GM23338 (cell line): Measurements from ENCODE around the gene XRRA1. TPM values are rescaled to one million over a fixed set of nuclear protein-coding genes. Genes with fewer than 3 reads are reported as not detected.

ENCODE experiments used
- ATAC-seq: fragments of 200-7000 bp; cut with Tn5 transposase; 3 replicates; pipeline ENCODE4 v1.9.1; 2020
- DNase-seq: peaks from one replicate; pipeline ENCODE4 v3.0.0-alpha.2; 2015; ENCODE audit warnings: low spot score
- H2AFZ ChIP-seq: fragments of 200-600 bp; sonication (generic); 2 replicates; pipeline ENCODE4 v1.8.0; 2016; ENCODE audit warnings: antibody characterized with exemption, mild to moderate bottlenecking, moderate library complexity
- H3F3A ChIP-seq: fragments of 200-600 bp; sonication (generic); replicated peaks from 2 replicates; pipeline ENCODE4 v1.8.0; 2017; ENCODE audit warnings: antibody characterized with exemption, mixed run types, low read depth
- H3K27ac ChIP-seq: fragments of 200-600 bp; sonication (generic); 2 replicates; pipeline ENCODE4 v1.6.1; 2016; ENCODE audit warnings: low read depth
- H3K27me3 ChIP-seq: fragments of 200-600 bp; sonication (generic); 2 replicates; pipeline ENCODE4 v1.8.0; 2016; ENCODE audit warnings: mild to moderate bottlenecking, mixed run types, moderate library complexity; ENCODE audit not compliant: insufficient read depth
- H3K36me3 ChIP-seq: fragments of 200-600 bp; sonication (generic); 2 replicates; pipeline ENCODE4 v1.8.0; 2016; ENCODE audit warnings: mild to moderate bottlenecking; ENCODE audit not compliant: insufficient read depth
- H3K4me1 ChIP-seq: fragments of 200-600 bp; sonication (generic); 2 replicates; pipeline ENCODE4 v1.8.0; 2016; ENCODE audit warnings: mild to moderate bottlenecking, moderate library complexity; ENCODE audit not compliant: insufficient read depth
- H3K4me2 ChIP-seq: fragments of 200-600 bp; sonication (generic); 2 replicates; pipeline ENCODE4 v1.7.1; 2017; ENCODE audit warnings: mixed run types
- H3K4me3 ChIP-seq: fragments of 200-600 bp; sonication (generic); 2 replicates; pipeline ENCODE4 v1.6.1; 2016; ENCODE audit warnings: mixed run types
- H3K79me2 ChIP-seq: fragments of 200-600 bp; sonication (generic); replicated peaks from 2 replicates; pipeline ENCODE4 v1.8.0; 2017; ENCODE audit warnings: mild to moderate bottlenecking; ENCODE audit not compliant: insufficient read depth
- H3K9me2 ChIP-seq: fragments of 200-600 bp; sonication (generic); 2 replicates; pipeline ENCODE4 v1.8.0; 2017; ENCODE audit not compliant: insufficient read depth
- H4K20me1 ChIP-seq: fragments of 200-600 bp; sonication (generic); replicated peaks from 2 replicates; pipeline ENCODE4 v1.8.0; 2017; ENCODE audit warnings: mild to moderate bottlenecking; ENCODE audit not compliant: insufficient read depth
- H3K27ac Mint-ChIP-seq: 2 replicates; pipeline ENCODE4 v1.8.0; 2020; ENCODE audit warnings: inconsistent platforms, mild to moderate bottlenecking, moderate library complexity, mixed read lengths
- H3K27me3 Mint-ChIP-seq: 3 replicates; pipeline ENCODE4 v1.8.0; 2022; ENCODE audit warnings: low read depth, mild to moderate bottlenecking, moderate library complexity, mixed read lengths, inconsistent platforms; ENCODE audit not compliant: insufficient read depth, poor library complexity
- H3K36me3 Mint-ChIP-seq: 3 replicates; pipeline ENCODE4 v1.8.0; 2021; ENCODE audit warnings: low read depth, mild to moderate bottlenecking, inconsistent platforms, moderate library complexity, mixed read lengths
- H3K4me1 Mint-ChIP-seq: 3 replicates; pipeline ENCODE4 v1.8.0; 2020; ENCODE audit warnings: mild to moderate bottlenecking, inconsistent platforms, mixed read lengths
- H3K4me3 Mint-ChIP-seq: 3 replicates; pipeline ENCODE4 v1.8.0; 2021; ENCODE audit warnings: moderate library complexity, mild to moderate bottlenecking, inconsistent platforms, mixed read lengths
- H3K9me3 Mint-ChIP-seq: 3 replicates; pipeline ENCODE4 v1.8.0; 2020; ENCODE audit warnings: moderate library complexity, mild to moderate bottlenecking, inconsistent platforms, mixed read lengths
- CREB1 ChIP-seq: fragments of 250-450 bp; sonication (Bioruptor Pico); IDR thresholded peaks from 2 replicates; pipeline ENCODE4 v1.5.0; 2020; ENCODE audit warnings: low read depth, mild to moderate bottlenecking, moderate library complexity
- EZH2 ChIP-seq: fragments of 200-600 bp; sonication (generic); IDR thresholded peaks from one replicate; pipeline ENCODE4 v1.8.0; 2017; ENCODE audit warnings: antibody characterized with exemption, mild to moderate bottlenecking, low read depth; ENCODE audit not compliant: unreplicated experiment
- EZH2phosphoT487 ChIP-seq: fragments of 200-600 bp; sonication (generic); IDR thresholded peaks from one replicate; pipeline ENCODE4 v1.8.1; 2018; ENCODE audit warnings: antibody characterized with exemption; ENCODE audit not compliant: unreplicated experiment
- POLR2AphosphoS5 ChIP-seq: IDR thresholded peaks from 2 replicates; pipeline ENCODE4 v1.6.1; 2016; ENCODE audit warnings: antibody characterized with exemption, low read depth
- STAT1 ChIP-seq: IDR thresholded peaks from one replicate; pipeline ENCODE4 v1.6.1; 2016; ENCODE audit warnings: antibody characterized with exemption; ENCODE audit not compliant: unreplicated experiment
- ZNF114 ChIP-seq: fragments of 250-450 bp; sonication (Bioruptor Pico); IDR thresholded peaks from 2 replicates; pipeline ENCODE4 v1.5.0; 2020; ENCODE audit warnings: mild to moderate bottlenecking, moderate library complexity
- ZNF331 ChIP-seq: fragments of 250-450 bp; sonication (Bioruptor Pico); IDR thresholded peaks from 2 replicates; pipeline ENCODE4 v1.5.0; 2020; ENCODE audit warnings: low read depth, mild to moderate bottlenecking, moderate library complexity
- polyA plus RNA-seq: library from polyadenylated mRNA; unstranded; fragments of >200 nt; fragmentation: Nextera tagmentation; extraction: Ambion mirVana; gene quantifications from 2 replicates; pipeline ENCODE4 v1.2.1, GENCODE V29; 2016
- total RNA-seq: library from RNA; depleted of rRNA; stranded (reverse); fragments of >200 nt; shearing (Covaris generic); gene quantifications from 2 replicates; pipeline ENCODE4 v1.2.3, GENCODE V29; 2014
- TF ChIP-seq, protein P1 (sequence below): IDR thresholded peaks from one replicate; pipeline ENCODE4 v1.6.1; 2018; ENCODE audit warnings: antibody characterized with exemption; ENCODE audit not compliant: unreplicated experiment
- TF ChIP-seq, protein P2 (sequence below): fragments of 250-450 bp; sonication (Bioruptor Pico); IDR thresholded peaks from 2 replicates; pipeline ENCODE4 v1.5.0; 2020; ENCODE audit warnings: mild to moderate bottlenecking, moderate library complexity
- TF ChIP-seq, protein P3 (sequence below): IDR thresholded peaks from 2 replicates; pipeline ENCODE4 v1.6.1; 2016; ENCODE audit warnings: antibody characterized with exemption
- TF ChIP-seq, protein P4 (sequence below), 2 experiments: fragments of 200-600 bp in 1 of 2; sonication (generic) in 1 of 2; conservative IDR thresholded peaks; 2 replicates each; pipeline versions ENCODE4 v1.5.1 to v1.6.1; 2016 to 2017; ENCODE audit warnings: antibody characterized with exemption in 2 of 2, low read depth in 2 of 2, mild to moderate bottlenecking in 2 of 2, moderate library complexity in 1 of 2

XRRA1 gene
- total and polyA plus RNA-seq, 2 experiments from 2014 or later, result 4.9 to 5.4 TPM

DNA sequence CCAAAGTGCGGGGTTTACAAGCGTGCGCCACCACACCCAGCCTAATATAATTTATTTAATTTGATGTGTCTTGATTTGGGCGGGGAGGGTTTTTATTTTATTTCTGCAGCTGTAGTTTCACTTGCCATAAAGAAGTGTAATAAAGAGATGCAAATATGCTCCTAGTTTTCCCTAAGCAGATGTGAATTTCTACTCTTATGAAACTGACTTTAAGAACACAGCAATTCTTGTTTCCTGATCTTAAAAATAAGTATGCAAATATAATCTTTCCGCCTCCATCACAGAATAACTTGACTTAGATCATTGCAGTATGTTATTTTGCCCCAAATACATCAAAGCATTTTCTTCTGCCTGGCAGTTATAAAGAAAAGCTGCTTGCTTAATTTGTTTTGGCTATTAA lies 4.6 kb upstream of the XRRA1 start:
- DNase-seq (no peak), ATAC-seq (no peak)
- Mint-ChIP-seq H3K9me3 (no peaks in the 10 kb centered on the region), H3K36me3 (no peaks in the 10 kb centered on the region; the same call in 2 of the 3 replicates), H3K27me3 (peaks cover 6% of the 10 kb centered on the region), H3K4me1 (peaks cover 8% of the 10 kb centered on the region; the same call in 2 of the 3 replicates), H3K4me3 (no peak overlapping the region), H3K27ac (no peak overlapping the region)
- Histone ChIP-seq H4K20me1 (peaks cover 36% of the 10 kb centered on the region), H3K4me1 (peaks cover 12% of the 10 kb centered on the region; the same call in 1 of the 2 replicates), H3K79me2 (peaks cover 90% of the 10 kb centered on the region), H3K36me3 (0 out of 2 replicates have a peak, but pooled peaks cover 2% of the 10 kb centered on the region), H3K4me2 (no peak overlapping the region), H2AFZ (no peak overlapping the region), H3K27ac (no peak overlapping the region), H3K9me2 (no peaks in the 10 kb centered on the region), H3F3A (no peaks in the 10 kb centered on the region), H3K4me3 (no peak overlapping the region), H3K27me3 (no peaks in the 10 kb centered on the region)
- TF ChIP-seq, protein P1, sequence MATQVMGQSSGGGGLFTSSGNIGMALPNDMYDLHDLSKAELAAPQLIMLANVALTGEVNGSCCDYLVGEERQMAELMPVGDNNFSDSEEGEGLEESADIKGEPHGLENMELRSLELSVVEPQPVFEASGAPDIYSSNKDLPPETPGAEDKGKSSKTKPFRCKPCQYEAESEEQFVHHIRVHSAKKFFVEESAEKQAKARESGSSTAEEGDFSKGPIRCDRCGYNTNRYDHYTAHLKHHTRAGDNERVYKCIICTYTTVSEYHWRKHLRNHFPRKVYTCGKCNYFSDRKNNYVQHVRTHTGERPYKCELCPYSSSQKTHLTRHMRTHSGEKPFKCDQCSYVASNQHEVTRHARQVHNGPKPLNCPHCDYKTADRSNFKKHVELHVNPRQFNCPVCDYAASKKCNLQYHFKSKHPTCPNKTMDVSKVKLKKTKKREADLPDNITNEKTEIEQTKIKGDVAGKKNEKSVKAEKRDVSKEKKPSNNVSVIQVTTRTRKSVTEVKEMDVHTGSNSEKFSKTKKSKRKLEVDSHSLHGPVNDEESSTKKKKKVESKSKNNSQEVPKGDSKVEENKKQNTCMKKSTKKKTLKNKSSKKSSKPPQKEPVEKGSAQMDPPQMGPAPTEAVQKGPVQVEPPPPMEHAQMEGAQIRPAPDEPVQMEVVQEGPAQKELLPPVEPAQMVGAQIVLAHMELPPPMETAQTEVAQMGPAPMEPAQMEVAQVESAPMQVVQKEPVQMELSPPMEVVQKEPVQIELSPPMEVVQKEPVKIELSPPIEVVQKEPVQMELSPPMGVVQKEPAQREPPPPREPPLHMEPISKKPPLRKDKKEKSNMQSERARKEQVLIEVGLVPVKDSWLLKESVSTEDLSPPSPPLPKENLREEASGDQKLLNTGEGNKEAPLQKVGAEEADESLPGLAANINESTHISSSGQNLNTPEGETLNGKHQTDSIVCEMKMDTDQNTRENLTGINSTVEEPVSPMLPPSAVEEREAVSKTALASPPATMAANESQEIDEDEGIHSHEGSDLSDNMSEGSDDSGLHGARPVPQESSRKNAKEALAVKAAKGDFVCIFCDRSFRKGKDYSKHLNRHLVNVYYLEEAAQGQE, result no peak
- TF ChIP-seq CREB1 (CRISPR knock-in tag), result no peak
- TF ChIP-seq EZH2phosphoT487, result no peak
- TF ChIP-seq EZH2, result no peak
- no peak for TF ChIP-seq ZNF331 (CRISPR knock-in tag)
- no peak for TF ChIP-seq POLR2AphosphoS5
- TF ChIP-seq, protein P2, sequence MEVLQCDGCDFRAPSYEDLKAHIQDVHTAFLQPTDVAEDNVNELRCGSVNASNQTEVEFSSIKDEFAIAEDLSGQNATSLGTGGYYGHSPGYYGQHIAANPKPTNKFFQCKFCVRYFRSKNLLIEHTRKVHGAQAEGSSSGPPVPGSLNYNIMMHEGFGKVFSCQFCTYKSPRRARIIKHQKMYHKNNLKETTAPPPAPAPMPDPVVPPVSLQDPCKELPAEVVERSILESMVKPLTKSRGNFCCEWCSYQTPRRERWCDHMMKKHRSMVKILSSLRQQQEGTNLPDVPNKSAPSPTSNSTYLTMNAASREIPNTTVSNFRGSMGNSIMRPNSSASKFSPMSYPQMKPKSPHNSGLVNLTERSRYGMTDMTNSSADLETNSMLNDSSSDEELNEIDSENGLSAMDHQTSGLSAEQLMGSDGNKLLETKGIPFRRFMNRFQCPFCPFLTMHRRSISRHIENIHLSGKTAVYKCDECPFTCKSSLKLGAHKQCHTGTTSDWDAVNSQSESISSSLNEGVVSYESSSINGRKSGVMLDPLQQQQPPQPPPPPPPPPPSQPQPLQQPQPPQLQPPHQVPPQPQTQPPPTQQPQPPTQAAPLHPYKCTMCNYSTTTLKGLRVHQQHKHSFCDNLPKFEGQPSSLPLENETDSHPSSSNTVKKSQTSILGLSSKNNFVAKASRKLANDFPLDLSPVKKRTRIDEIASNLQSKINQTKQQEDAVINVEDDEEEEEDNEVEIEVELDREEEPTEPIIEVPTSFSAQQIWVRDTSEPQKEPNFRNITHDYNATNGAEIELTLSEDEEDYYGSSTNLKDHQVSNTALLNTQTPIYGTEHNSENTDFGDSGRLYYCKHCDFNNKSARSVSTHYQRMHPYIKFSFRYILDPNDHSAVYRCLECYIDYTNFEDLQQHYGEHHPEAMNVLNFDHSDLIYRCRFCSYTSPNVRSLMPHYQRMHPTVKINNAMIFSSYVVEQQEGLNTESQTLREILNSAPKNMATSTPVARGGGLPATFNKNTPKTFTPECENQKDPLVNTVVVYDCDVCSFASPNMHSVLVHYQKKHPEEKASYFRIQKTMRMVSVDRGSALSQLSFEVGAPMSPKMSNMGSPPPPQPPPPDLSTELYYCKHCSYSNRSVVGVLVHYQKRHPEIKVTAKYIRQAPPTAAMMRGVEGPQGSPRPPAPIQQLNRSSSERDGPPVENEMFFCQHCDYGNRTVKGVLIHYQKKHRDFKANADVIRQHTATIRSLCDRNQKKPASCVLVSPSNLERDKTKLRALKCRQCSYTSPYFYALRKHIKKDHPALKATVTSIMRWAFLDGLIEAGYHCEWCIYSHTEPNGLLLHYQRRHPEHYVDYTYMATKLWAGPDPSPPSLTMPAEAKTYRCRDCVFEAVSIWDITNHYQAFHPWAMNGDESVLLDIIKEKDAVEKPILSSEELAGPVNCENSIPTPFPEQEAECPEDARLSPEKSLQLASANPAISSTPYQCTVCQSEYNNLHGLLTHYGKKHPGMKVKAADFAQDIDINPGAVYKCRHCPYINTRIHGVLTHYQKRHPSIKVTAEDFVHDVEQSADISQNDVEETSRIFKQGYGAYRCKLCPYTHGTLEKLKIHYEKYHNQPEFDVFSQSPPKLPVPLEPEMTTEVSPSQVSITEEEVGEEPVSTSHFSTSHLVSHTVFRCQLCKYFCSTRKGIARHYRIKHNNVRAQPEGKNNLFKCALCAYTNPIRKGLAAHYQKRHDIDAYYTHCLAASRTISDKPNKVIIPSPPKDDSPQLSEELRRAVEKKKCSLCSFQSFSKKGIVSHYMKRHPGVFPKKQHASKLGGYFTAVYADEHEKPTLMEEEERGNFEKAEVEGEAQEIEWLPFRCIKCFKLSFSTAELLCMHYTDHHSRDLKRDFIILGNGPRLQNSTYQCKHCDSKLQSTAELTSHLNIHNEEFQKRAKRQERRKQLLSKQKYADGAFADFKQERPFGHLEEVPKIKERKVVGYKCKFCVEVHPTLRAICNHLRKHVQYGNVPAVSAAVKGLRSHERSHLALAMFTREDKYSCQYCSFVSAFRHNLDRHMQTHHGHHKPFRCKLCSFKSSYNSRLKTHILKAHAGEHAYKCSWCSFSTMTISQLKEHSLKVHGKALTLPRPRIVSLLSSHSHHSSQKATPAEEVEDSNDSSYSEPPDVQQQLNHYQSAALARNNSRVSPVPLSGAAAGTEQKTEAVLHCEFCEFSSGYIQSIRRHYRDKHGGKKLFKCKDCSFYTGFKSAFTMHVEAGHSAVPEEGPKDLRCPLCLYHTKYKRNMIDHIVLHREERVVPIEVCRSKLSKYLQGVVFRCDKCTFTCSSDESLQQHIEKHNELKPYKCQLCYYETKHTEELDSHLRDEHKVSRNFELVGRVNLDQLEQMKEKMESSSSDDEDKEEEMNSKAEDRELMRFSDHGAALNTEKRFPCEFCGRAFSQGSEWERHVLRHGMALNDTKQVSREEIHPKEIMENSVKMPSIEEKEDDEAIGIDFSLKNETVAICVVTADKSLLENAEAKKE (CRISPR knock-in tag), result no peak
- TF ChIP-seq ZNF114 (CRISPR knock-in tag), result no peak
- no peak for TF ChIP-seq STAT1
- TF ChIP-seq, protein P3, sequence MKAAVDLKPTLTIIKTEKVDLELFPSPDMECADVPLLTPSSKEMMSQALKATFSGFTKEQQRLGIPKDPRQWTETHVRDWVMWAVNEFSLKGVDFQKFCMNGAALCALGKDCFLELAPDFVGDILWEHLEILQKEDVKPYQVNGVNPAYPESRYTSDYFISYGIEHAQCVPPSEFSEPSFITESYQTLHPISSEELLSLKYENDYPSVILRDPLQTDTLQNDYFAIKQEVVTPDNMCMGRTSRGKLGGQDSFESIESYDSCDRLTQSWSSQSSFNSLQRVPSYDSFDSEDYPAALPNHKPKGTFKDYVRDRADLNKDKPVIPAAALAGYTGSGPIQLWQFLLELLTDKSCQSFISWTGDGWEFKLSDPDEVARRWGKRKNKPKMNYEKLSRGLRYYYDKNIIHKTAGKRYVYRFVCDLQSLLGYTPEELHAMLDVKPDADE, result no peak
- TF ChIP-seq, protein P4, sequence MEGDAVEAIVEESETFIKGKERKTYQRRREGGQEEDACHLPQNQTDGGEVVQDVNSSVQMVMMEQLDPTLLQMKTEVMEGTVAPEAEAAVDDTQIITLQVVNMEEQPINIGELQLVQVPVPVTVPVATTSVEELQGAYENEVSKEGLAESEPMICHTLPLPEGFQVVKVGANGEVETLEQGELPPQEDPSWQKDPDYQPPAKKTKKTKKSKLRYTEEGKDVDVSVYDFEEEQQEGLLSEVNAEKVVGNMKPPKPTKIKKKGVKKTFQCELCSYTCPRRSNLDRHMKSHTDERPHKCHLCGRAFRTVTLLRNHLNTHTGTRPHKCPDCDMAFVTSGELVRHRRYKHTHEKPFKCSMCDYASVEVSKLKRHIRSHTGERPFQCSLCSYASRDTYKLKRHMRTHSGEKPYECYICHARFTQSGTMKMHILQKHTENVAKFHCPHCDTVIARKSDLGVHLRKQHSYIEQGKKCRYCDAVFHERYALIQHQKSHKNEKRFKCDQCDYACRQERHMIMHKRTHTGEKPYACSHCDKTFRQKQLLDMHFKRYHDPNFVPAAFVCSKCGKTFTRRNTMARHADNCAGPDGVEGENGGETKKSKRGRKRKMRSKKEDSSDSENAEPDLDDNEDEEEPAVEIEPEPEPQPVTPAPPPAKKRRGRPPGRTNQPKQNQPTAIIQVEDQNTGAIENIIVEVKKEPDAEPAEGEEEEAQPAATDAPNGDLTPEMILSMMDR (conservative IDR thresholded peaks at IDR 0.05; ENCODE audit: low read depth in 2 of 2), result no peak
